GM18526 (cell line): ENCODE data around the gene IGBP1.

Source experiments
- POLR2A ChIP-seq: IDR thresholded peaks from 3 replicates; pipeline ENCODE4 v1.6.1; 2011; ENCODE audit not compliant: insufficient read length; ENCODE audit errors: extremely low read depth

The IGBP1 gene

DNA sequence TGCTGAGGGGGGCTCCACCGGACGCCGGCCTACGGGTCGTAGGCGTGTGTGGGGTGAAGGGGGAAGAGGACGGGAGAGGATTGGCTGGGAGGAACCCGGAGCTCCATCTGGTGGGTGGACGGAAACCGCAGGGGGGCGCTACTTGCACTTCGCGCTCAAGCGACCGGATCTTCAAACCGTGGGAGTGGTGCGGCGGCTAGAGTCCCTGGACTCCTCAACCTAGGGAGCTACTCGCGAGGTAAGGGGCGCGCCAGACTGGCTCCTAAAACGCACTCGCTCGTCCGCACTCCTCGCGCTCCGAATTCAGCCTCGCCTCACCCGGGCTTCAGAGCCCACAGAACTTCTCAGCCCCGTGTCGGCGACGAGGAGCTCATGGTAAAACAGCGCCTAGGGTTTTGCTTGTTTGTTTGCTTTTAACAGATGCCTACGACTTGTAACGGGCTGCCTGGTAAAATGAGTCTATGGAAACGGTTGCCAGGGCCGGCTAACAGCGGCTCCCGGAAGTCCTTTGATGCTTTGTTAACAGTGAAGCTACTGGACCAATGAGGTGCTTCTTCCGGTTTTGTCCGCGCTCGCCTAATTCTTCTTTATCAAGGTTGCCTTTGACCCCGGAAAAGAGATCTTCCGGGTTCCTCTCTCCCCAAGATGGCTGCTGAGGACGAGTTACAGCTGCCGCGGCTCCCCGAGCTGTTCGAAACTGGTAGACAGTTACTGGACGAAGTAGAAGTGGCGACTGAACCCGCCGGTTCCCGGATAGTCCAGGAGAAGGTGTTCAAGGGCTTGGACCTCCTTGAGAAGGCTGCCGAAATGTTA, at the start of gene IGBP1:
IGBP1 (plus strand) TSS at position 145 of the 813 bp plus-strand sequence; CDS start at position 646, 501 bp downstream.
- TF ChIP-seq POLR2A = peak; percentile 66

DNA sequence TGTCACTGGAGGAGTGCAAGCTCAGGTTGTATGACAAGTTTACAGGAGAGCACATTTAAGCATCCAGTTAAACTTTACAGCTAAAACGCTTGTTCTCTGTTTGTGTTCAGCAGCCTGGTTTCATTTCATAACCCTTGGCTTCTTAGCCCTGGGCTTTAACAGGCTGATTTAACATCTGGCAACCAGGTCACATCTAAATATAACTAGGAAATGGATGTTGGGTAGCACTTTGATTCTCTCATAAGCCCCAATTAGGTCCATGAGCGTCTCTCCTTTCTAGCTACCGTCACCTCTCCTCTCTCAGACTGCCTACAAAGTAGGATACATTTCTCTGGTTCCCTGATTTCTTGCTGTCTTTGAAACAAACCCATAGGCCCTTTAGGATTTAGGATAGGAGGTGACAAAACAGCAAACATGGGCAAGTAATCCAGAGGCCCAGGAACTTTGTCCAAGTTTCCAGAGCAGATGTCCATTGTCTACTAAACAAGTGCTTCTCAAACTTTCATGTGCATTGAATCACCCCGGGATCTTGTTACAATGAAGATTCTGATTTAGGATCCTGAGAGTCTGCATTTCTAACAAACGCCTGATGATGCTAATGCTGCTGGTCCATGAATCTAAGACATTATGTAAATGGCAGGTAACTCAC, 48.5 kb upstream of the IGBP1 start:
- no peak for TF ChIP-seq POLR2A

DNA sequence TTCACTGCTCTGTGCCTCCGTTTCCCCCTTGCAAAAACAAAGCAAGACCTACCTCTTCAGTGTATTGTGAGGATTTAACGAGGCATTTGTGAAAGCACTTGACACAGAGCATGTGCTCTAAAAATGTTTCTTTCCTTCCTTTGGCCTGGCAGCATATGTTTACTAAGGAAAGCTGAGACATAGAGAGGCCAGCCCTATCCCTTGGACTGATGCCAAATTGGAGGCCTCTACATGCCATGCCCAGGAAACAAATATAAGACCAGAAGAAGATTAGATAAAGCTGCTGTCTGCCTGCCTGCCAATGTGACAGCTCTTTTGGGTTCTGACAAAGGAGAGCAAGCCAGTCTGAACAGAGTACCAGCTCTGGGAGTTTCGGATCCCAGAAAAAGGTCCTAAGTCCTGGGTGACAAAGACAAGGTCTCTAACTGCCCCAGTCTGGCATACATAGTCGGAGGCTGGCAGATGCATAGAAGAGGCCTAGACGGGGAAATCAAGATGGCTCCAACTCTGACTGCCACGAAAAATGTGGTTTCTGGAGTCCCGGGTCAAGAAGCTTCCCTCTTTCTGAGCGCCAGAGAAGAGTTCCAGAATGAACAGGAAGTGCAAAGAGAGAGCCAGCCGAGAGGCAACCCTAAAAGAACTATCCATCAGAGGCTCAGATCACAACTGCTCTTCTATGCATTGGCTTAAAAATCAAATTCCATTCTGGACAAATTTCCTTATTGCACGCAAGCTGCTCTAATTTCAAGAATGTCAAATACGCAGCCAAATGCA, 45.2 kb upstream of the IGBP1 start:
- TF ChIP-seq POLR2A = no peak

DNA sequence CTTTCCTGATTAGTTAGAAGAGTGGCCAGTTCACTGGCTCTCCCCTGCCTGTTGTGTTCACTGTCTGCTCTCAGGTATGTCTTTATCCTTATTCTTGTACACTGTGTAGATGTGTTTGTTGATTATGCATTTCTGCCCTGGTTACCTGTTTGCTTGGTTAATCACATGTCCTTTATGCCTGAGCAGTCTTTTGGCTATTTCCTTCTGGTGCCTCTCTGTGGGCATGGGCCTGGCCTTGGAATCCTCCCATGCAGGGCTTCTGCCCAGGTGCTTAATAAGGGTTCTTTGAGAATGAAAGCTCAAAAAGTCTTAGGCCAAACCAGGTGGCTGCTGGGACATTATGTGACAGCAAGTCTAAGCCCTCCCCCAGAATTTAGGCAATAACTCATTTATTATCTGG, 44.5 kb upstream of the IGBP1 start:
- TF ChIP-seq POLR2A = no peak

DNA sequence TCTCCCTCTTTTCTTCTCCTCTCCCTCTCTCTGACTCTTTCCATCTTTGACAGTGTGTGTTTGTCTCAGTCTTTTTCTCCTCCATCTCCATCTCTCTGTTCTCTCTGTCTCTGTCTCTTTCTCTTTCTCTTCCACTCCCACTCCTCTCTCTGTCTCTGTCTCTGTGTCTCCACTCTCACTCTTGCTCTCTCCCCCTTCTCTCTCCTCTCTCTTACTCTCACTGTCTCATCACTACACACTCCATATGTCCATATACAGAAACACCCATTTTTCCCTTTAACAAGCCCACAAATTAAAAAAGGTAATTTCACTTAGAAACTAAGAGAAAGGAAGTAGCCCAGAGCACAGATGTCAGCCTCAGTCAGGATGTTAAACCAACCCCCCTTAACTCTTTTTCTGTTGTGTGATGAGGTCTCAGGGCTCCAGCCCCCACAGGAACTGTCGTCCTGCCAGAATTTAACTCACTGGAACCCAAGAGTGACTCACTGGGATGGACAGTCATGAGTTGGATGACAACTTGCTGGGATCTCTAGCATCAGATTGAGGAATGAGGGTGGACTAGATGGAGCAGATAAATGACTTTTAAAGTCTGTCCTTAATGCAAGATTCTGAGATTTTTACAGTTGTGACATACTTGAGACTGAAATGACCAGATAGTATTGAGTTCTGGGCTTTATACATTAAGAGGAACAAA, 43.5 kb upstream of the IGBP1 start:
- no peak for TF ChIP-seq POLR2A

DNA sequence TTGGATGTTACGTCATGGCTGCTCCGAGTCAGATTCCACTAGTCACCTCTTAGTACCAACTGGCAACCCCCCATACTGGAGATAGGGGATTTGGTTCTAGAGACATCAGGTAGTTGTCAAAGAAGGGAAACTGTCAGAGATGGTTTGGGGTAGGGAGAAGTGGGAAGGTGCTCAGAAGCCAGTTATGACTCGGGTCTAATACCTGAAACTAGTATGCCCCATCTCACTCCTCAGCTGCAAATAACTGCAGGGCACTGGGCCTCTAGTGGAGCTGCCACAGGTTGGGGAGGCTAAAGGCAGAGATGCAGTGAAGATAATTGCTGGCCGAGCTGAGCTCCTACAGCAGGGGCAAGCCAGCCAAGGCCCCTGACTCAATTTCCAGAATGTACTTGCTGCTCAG, 41.0 kb upstream of the IGBP1 start:
- no peak for TF ChIP-seq POLR2A

DNA sequence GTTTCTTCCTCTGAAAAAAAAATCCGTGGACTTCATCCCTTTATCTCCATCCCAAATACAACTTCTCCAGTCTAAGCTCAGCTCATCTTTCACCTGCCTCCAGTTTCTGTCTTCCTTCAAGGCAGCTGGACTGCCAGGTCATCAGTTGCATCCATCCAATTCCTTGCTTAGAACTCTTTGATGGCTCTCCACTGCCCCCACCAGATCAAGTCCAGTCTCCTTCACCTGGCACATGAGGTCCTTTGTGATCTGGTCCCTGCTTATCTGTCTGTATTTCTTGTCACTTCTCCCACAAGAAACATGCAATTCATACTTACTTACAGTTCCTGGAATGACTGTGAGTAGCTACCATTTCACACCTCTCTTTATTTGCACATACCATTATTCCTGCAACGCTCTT, 37.2 kb upstream of the IGBP1 start:
- TF ChIP-seq POLR2A = no peak

DNA sequence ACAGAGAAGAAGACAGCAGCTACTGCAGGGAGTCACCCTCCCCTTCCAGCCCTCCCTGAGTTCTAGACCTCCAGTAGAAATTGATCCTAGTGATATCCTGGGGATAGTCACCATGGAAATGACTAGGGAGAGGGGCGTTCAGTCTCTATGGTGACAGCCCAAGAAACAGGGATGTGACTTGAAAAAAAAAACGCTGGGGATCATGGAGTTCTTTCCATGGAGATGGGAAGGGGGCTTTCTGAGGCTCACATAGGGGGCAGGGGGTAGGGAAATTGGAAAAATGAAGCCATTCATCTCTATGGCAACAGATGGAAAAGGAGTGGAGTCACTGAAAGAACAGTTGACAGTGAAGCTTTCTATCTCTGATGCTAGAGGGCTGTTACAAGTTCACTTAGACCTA, 28.0 kb upstream of the IGBP1 start:
- TF ChIP-seq POLR2A = no peak

DNA sequence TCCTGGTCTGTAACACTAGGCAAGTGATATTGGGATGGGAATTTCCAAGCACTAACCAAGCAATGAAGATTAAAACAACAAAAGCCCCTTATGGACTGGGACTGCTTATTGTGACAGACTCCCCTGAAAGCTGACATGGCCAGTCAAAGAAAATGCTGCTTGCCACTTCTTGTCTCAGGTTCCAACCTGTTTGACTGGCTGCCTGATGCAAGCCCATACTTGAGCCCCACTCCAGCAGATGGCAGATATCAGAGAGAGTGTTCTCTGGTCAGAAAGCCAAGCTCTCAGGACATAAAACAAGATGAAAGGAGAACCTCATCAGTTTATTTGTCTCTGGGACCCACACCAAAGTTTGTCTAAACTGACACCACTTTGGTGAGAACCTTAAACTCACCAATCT, 15.5 kb upstream of the IGBP1 start:
- no peak for TF ChIP-seq POLR2A

DNA sequence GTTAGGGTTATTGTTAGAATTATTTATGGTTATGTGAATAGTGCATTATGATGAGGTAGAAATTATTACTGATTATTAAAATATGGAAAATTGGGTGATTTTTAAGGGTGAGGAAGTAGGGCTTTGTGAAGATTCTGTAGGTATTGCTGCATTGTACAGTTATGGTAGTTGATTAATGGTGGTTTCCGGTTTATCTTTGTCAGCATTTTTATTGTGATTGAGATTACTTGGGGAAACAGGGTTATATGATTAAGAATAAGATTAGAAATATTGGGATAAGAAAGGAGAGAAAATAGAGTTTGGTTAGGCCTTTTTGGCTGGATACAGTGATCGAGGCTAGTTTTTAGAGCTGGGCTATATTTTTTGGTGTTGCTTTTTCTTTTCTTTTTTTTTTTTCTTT, 8.6 kb upstream of the IGBP1 start:
- no peak for TF ChIP-seq POLR2A

DNA sequence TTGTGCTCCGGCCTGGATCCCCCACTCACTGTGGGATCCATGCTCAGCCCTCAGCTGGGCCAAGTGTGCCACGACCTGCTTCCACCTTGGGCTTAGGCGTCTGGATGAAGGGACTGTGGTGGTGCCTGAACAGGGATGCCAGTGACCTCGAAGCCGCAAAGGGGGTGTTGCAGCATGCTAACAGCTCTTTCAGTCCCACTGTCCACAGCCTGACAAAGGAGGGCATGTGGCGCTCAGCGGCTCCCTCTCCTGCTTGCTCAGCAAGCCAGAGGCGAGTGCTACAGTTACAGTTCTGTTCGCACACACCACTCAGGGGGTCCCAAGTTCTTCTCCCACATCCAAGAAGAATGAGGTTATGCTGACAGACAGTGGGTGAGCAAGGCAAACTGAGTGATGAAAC, 5.2 kb upstream of the IGBP1 start:
- no peak for TF ChIP-seq POLR2A

DNA sequence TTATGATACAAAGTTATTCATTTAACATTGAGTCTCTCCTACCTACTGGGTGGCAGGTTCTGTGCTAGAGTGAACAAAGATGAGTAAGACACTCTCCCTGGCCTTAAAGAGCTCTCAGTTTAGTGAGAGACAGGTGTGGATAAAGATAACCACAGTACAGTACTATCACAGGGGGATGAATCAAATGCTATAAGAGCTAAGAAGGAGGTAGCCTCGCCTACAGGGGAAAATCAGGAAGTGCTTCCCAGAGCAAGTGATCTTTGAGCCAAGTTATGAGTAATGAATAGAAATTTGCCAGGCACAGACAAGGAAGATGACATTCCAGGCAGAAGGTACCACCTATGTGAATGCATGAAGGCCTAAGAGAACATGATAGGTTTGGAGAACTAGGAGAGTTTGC, 3.4 kb upstream of the IGBP1 start:
- TF ChIP-seq POLR2A = no peak

DNA sequence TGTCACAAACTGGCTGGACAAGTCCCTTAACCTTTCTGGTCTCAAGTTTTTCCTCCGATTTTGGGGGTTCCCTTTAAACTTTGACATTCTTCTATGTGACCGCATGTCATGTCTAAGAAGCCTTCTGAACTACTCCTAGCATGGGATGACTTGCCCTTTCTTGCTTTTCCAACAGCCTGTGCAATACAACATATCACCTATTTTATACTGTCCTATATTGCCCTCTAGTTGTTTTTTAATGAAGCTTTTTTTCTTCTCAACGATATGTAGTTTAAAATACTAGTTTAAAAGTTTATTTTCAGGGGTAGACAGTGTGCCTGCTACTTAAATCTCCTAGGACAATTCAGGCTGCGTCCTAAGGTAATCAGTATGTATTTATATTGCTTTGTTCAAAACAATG, 1.0 kb upstream of the IGBP1 start:
- TF ChIP-seq POLR2A = no peak

DNA sequence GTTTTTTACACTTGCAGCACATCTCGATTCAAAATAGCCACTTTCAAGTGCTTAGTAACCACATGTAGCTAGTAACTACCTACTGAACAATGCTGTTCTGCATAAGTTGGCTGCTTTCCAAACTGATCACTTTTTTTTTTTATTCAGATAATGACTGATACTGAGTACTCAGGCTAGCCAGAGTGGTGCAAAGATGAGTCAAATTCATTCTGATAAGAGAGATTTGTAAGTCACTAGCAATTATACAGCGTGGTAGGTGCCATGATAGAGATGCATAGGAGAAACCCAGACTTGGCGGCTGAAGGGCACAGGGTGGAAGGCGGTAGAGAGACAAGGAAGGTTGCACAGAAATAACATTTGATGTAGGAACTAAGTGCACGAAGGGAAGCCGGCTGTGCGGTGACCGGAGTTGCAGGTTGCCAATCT, 357 bp upstream of the IGBP1 start:
- no peak for TF ChIP-seq POLR2A

DNA sequence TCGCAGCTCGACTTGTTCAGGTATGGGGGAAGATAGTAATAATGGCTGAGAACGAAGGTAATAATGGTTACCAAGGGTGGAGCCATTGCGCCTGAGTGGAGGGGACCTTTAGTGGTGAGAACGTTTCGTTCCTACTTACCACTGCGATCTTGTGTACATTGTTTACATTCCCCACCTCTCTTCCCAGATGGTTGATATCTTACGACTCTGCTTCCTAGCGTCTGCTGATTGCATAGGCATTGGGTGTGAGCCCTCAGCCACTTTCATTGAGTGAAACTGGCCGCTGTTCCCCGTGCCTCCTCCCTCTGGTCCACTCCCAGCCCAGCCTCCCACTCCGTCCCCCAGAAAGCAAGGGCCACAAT, 850 bp downstream of the IGBP1 start:
- TF ChIP-seq POLR2A = no peak

DNA sequence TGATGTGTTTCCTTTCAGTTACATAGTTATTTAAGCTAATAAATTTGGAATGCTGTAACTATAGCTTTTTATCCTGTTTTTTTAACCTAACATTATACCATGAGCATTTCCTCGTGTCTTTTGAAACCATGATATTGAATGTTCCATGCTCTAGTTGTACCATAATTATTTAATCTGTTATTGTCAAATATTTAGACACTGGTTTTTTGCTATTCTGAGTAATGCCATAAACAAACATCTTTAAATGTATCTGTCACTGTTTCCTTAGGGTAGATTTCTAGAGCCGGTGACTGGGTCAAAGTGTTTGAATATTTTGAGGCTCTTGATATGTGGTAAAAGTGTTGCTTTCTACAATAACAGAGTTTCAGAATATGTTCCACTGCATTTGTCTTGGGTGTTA, 5.4 kb downstream of the IGBP1 start:
- no peak for TF ChIP-seq POLR2A

DNA sequence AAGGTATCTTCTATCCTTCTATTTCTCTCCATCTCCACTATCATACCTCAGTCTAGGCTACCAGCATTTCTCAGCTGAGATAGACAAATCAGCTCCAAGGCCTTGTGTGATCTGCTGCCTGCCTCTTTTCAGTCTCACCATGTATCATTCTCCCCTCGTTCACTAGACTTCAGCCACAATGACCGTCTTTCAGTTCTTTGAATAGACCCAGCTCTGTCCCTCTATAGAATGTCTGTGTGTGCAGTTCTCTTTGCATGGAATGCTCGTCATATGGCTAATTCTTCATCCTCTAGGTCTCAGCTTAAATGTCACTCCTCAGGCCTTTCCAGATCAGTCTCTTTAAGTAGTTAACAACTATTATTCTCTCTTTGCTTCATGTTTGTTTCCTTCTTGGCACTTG, 6.5 kb downstream of the IGBP1 start:
- no peak for TF ChIP-seq POLR2A
